ENCODE data around the gene ACTR1A.
"Not testable (repeated sequence)": the region's sequence is repeated elsewhere in the genome, so short reads cannot be mapped to it uniquely, and the experiment has no call there.

The ACTR1A gene

GRCh38 chr10:102454662-102455487, 47.6 kb downstream of the ACTR1A start:
- not testable (repeated sequence) for DNase-seq (ENCODE audit: low read depth)

DNA sequence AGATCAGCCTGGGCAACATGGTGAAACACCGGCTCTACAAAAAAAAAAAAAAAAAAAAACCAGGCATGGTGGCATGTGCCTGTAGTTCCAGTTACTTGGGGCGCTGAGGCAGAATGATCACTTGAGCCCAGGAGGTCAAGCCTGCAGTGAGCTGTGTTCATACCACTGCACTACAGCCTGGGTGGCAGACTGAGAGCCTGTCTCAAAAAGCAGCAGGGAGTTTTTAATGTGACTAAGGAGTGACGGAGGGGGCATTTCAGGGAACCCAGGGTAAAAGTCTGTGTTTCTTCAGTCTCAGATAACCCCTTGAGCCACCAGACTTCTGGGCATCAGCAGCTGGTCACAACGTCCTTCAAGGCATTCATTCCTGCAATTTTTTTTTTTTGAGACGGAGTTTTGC, 49.0 kb downstream of the ACTR1A start:
- no peak for DNase-seq (ENCODE audit: low read depth)

GRCh38 chr10:102452672-102453340, 49.7 kb downstream of the ACTR1A start:
- no peak for DNase-seq (ENCODE audit: low read depth)

GRCh38 chr10:102451105-102451969, 51.2 kb downstream of the ACTR1A start, which contains the start of gene C10orf95:
TSS of gene C10orf95 (minus strand) at chr10:102451543. CDS start at chr10:102451093, 450 bp downstream.
- no peak for DNase-seq (ENCODE audit: low read depth)

GRCh38 chr10:102450374-102451104, 52.0 kb downstream of the ACTR1A start:
- DNase-seq (ENCODE audit: low read depth), result peak; percentile 79

DNA sequence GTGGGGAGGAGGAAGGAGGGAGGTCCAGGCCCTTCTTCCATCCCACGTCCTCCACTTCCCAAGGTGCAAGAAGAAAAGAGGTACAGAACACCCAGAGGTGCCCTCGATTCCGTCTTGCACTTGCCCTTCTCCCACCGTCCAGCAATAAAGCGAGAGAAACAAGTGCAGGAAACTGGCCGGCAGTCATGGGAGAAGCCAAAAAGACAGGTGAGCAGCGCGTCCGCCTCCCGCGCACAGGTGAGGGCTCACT, 52.5 kb downstream of the ACTR1A start:
- DNase-seq (ENCODE audit: low read depth), result no peak

GRCh38 chr10:102449321-102450123, 53.0 kb downstream of the ACTR1A start:
- DNase-seq (ENCODE audit: low read depth), result peak; percentile 82

GRCh38 chr10:102444851-102445250, 57.7 kb downstream of the ACTR1A start:
- DNase-seq (ENCODE audit: low read depth), result no peak

DNA sequence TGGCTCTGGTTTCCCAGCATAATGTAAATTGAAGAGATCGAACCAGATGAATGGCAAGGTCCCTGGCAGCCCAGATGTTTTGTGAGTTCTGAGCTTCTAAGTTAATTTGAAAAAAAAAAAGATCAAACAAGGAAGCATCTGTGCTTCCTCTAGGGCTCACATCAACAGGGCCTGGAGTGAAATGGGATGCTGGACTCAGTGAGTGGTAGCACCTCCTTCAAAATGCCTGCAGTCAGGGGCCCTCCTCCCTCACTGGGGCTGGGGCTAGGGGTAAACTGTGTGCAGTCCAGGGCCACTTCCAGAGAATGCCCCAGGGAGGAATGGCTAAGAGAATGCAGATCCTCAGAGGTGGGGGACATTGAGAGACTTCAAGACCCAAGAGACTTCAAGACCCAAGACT, 64.1 kb downstream of the ACTR1A start:
- DNase-seq (ENCODE audit: low read depth), result no peak

GRCh38 chr10:102437515-102437914, 65.0 kb downstream of the ACTR1A start:
- no peak for DNase-seq (ENCODE audit: low read depth)

DNA sequence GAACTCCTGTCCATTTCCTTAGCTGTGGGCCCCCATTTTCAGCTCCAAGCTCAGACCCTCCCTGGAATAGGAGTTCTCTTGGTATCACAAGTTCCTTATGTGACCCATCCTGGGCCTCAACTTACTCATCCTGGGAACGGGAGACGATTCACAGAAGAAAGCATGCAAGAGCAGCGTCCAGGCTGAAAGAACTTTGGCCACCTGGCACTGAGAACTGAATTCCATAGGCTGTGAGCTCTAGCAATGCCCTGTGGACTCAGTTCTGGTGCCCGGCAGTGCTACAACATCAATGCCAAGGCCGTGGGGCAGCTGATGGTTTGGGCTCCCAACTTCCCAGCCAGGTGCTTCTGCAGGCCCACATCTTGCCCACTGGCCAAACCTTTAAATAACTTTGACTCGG, 66.2 kb downstream of the ACTR1A start:
- DNase-seq (ENCODE audit: low read depth), result no peak

- no peak for DNase-seq (ENCODE audit: low read depth)
Observed at GRCh38 chr10:102435529-102436233, 66.8 kb downstream of the ACTR1A start.

DNA sequence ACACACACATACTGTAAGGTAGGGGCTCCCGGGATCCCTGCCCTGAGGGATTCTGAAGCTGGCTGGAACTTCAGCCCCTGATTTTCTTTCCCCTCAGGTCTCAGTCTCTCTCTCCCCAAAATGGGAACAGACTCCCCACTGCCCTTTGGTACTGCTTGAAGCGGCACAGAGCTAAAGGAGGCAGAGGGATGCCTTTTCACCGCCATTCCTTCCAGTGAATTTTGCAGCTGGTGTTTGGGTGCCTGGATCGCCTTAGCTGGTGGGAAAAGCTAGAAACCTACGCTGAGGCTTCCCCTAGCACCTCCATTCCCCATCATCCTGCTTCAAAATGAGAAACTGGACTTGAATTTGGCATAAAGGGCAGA, 67.4 kb downstream of the ACTR1A start:
- no peak for DNase-seq (ENCODE audit: low read depth)

- DNase-seq (ENCODE audit: low read depth), result no peak
Observed at GRCh38 chr10:102434394-102435132, 67.9 kb downstream of the ACTR1A start.

- no peak for DNase-seq (ENCODE audit: low read depth)
Observed at GRCh38 chr10:102433619-102434046, 68.9 kb downstream of the ACTR1A start.

DNA sequence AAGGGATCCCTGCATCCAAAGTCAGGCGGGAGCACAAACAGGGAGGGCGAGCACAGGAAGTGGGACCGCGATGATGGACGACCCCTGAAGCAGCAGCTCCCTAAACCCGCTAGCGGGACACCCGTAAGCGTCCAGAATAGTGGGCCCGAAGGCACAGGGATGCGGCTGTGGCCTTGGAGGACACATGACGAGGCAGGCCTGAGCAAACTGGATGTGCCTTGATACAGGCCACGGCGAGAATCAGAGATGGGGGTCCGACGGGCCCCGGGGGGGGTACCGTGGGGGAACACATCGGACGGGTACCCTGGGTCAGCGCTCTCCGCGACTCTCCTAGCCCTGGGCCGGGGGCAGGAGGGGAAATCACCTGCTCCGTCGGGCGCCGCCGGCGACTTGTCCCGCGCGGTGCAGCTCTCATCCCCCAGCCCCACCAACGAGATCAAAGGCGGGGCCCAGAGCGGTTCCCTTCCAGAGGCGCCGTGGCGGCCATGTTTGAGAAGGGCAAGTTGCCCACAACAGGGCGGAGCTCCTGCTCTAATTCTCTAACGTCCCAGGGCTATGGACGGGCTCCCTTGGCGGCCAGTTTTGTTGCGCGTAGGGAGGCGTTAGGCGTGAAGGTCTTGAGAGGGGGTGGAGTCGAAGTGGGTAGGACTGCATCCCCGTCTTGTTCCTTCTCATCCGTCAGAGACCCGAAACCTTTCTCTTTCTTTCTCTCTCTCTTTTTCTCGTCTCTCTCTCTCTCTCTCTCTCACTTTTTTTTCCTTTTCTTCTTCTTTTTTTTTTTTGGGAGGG, 70.2 kb downstream of the ACTR1A start, which contains the start of gene CUEDC2:
TSS of gene CUEDC2 (minus strand) at position 413 of the 789 bp plus-strand sequence. CDS start 7,386 bp downstream, outside the sequence.
- DNase-seq (ENCODE audit: low read depth), result peak; percentile 90

DNA sequence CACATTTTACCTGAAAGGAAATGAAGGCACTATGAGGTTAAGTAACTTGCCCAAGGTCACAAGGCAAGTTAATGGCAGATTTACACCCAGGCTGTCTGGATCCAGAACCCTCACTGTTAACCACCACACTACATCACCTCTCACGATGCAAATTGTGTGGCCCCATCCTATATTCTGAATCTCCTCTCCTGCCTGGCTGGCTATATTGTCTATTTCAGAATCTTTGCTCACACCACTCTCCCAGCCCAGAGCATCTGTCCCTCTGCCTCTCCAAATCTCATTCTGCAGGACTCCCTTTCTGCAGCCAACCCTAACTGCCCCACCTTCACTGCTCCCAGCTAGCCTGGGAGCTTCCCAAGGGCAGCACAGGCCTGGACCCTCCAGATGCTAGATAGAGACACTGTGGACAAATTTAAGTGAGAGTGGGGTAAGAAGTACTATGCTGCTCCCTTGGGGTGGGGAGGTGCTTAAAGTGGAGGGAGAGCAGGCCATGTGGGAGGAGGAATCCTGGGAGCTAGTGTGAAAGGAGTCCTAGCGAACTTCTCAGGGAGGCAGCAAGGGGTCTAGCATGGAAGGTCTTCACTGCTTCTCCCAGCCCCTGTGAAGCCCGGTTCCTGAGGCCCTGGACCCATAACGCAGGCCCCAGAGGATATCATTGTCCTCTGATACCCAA, 70.9 kb downstream of the ACTR1A start:
- DNase-seq (ENCODE audit: low read depth), result no peak

GRCh38 chr10:102429468-102429867, 73.0 kb downstream of the ACTR1A start:
- DNase-seq (ENCODE audit: low read depth), result no peak
